K562 (cell line): Measurements from ENCODE around the gene EGR1. TPM values are rescaled to one million over a fixed set of nuclear protein-coding genes. Genes with fewer than 3 reads are reported as not detected.

Source experiments
- FOSL1 ChIP-seq: fragments of 200-800 bp; sonication (Bioruptor generic); conservative IDR thresholded peaks from 2 replicates; pipeline ENCODE4 v1.6.1; 2016; ENCODE audit warnings: missing genetic modification characterization, missing compliant biosample characterization
- HDAC1 ChIP-seq, 2 experiments: fragments of 450-650 bp; IDR thresholded peaks; 2 replicates each; pipeline ENCODE4 v1.6.1; 2016 to 2017; ENCODE audit warnings: inconsistent platforms in 1 of 2, mild to moderate bottlenecking in 1 of 2, moderate library complexity in 1 of 2
- JUN ChIP-seq, 2 experiments: sonication (generic) in 1 of 2; formaldehyde crosslinking in 1 of 2; IDR thresholded peaks; 2 replicates each; pipeline versions ENCODE4 v1.6.1 to v1.8.0; 2012 to 2022; ENCODE audit warnings: borderline replicate concordance in 2 of 2, mild to moderate bottlenecking in 2 of 2, improper control_type of control experiment in 1 of 2, low read depth in 1 of 2, low read length in 1 of 2, missing genetic modification reagents in 1 of 2
- KLF1 ChIP-seq: fragments of 450-650 bp; IDR thresholded peaks from 2 replicates; pipeline ENCODE4 v1.6.1; 2016; ENCODE audit warnings: missing genetic modification characterization, missing compliant biosample characterization
- KLF6 ChIP-seq: fragments of 250-450 bp; sonication (Bioruptor Pico); IDR thresholded peaks from 2 replicates; pipeline ENCODE4 v1.4.0; 2020; ENCODE audit warnings: mild to moderate bottlenecking, moderate library complexity, borderline replicate concordance
- MED1 ChIP-seq: sonication (generic); formaldehyde crosslinking; IDR thresholded peaks from 2 replicates; pipeline ENCODE4 v1.8.1; 2023; ENCODE audit warnings: missing genetic modification reagents, borderline replicate concordance
- MYC ChIP-seq, 2 experiments: fragments of 250-450 bp in 1 of 2; sonication (Bioruptor Pico) in 1 of 2; IDR thresholded peaks; 2 replicates each; pipeline versions ENCODE4 v1.5.1 to v1.6.1; 2012 to 2021; ENCODE audit warnings: low read depth in 2 of 2, borderline replicate concordance in 1 of 2, improper control_type of control experiment in 1 of 2, low read length in 1 of 2, mild to moderate bottlenecking in 1 of 2, moderate library complexity in 1 of 2
- NCOR1 ChIP-seq: fragments of 450-650 bp; IDR thresholded peaks from 2 replicates; pipeline ENCODE4 v1.6.1; 2016; ENCODE audit warnings: mild to moderate bottlenecking, moderate library complexity
- NR2C2 ChIP-seq, 2 experiments: fragments of 200-800 bp in 1 of 2; sonication (Bioruptor generic) in 1 of 2; sonication (generic) in 1 of 2; formaldehyde crosslinking in 1 of 2; IDR thresholded peaks; 2 replicates each; pipeline versions ENCODE4 v1.6.1 to v1.8.0; 2016 to 2022; ENCODE audit warnings: mild to moderate bottlenecking in 1 of 2, missing compliant biosample characterization in 1 of 2, missing genetic modification characterization in 1 of 2, missing genetic modification reagents in 1 of 2
- STAG1 ChIP-seq: sonication (generic); formaldehyde crosslinking; IDR thresholded peaks from 2 replicates; pipeline ENCODE4 v1.5.0; 2020; ENCODE audit warnings: missing genetic modification reagents, borderline replicate concordance
- ZBTB7A ChIP-seq: IDR thresholded peaks from 2 replicates; pipeline ENCODE4 v1.6.1; 2011; ENCODE audit warnings: low read depth, mild to moderate bottlenecking, low read length, moderate library complexity, borderline replicate concordance; ENCODE audit not compliant: control insufficient read depth
- ZFPM2 ChIP-seq: fragments of 250-450 bp; sonication (Bioruptor Pico); IDR thresholded peaks from 2 replicates; pipeline ENCODE4 v1.5.1; 2022; ENCODE audit warnings: mild to moderate bottlenecking
- ZNF23 ChIP-seq: fragments of 250-450 bp; sonication (Bioruptor Pico); IDR thresholded peaks from 2 replicates; pipeline ENCODE4 v1.4.0; 2020; ENCODE audit warnings: mild to moderate bottlenecking
- ZNF695 ChIP-seq: fragments of 450-650 bp; formaldehyde crosslinking; IDR thresholded peaks from 2 replicates; pipeline ENCODE4 v1.4.0; 2020; ENCODE audit warnings: mild to moderate bottlenecking, moderate library complexity
- ZNF699 ChIP-seq: fragments of 250-450 bp; sonication (Bioruptor Pico); IDR thresholded peaks from 2 replicates; pipeline ENCODE4 v1.8.0; 2021; ENCODE audit warnings: mild to moderate bottlenecking, moderate library complexity; ENCODE audit not compliant: insufficient replicate concordance
- polyA plus RNA-seq, 8 experiments: library from polyadenylated mRNA; depleted of rRNA in 4 of 8; stranded (reverse) in 5 of 8; unstranded in 3 of 8; fragments of >200 nt; fragmentation: Nextera tagmentation in 2 of 8; fragmentation: Illumina TruSeq in 1 of 8; extraction: Ambion mirVana in 2 of 8; extraction: Trizol in 1 of 8; gene quantifications; 2 replicates each; pipeline versions ENCODE4 v1.2.1 to v1.2.3, GENCODE V29; 2011 to 2014; ENCODE audit warnings: inconsistent platforms in 1 of 8, missing spikeins in 1 of 8
- total RNA-seq, 7 experiments: library from RNA; depleted of rRNA in 6 of 7; stranded (reverse); fragments of >200 nt in 6 of 7; fragmentation: Illumina TruSeq in 2 of 7; extraction: Trizol in 2 of 7; gene quantifications; 2 replicates each; pipeline versions ENCODE4 v1.2.1 to v1.2.3, GENCODE V29; 2011 to 2021; ENCODE audit warnings: low replicate concordance in 1 of 7
- TF ChIP-seq, protein P1 (sequence below): fragments of 250-450 bp; sonication (Bioruptor Pico); IDR thresholded peaks from 2 replicates; pipeline ENCODE4 v1.4.0; 2020; ENCODE audit warnings: mild to moderate bottlenecking, moderate library complexity
- TF ChIP-seq, protein P2 (sequence below): sonication (generic); formaldehyde crosslinking; IDR thresholded peaks from 2 replicates; pipeline ENCODE4 v1.8.1; 2023; ENCODE audit warnings: mild to moderate bottlenecking, missing genetic modification reagents

The EGR1 gene
- total and polyA plus RNA-seq, 9 of the 15 experiments (the other 6 are each of a cell fraction or from before 2014, with no cell fraction given): 1.3 to 132 (median 21.5) TPM

DNA sequence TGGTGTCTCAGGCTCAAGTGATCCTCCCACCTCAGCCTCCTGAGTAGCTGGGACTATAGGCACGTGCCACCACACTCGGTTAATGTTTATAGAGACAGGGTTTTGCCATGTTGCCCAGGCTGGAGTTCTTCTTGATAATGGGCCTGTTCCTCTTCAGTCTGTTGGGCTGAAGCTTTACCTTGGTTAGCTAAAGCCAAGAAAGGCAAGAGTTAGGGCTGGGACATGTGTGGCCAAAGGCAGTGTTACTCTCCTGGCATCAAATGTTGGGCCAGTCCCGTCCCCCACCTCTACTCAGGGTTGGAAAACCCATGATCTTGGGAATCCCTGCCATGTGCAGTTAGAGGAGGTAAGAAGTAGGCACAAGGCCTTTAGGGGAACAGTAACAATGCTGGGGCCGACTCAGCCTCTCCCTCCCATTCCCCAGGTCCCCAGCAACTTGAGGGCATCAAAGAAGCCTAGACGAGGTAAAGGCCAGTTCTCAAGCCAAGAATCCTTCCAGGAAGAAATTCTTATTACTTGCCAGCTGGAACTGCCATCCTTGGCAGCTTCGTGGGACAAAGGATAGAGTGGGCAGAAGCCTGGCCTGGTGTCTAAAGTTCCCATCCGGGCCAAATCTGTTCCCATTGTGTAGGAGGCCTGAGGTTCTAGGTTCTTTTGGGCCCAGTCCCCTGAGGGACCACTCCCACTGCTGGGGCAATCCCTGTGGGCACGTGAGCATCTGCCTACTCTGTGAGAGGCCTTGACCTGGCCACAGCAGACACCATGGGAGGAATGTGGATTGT, 4.5 kb downstream of the EGR1 start (continued):
- TF ChIP-seq, protein P1, sequence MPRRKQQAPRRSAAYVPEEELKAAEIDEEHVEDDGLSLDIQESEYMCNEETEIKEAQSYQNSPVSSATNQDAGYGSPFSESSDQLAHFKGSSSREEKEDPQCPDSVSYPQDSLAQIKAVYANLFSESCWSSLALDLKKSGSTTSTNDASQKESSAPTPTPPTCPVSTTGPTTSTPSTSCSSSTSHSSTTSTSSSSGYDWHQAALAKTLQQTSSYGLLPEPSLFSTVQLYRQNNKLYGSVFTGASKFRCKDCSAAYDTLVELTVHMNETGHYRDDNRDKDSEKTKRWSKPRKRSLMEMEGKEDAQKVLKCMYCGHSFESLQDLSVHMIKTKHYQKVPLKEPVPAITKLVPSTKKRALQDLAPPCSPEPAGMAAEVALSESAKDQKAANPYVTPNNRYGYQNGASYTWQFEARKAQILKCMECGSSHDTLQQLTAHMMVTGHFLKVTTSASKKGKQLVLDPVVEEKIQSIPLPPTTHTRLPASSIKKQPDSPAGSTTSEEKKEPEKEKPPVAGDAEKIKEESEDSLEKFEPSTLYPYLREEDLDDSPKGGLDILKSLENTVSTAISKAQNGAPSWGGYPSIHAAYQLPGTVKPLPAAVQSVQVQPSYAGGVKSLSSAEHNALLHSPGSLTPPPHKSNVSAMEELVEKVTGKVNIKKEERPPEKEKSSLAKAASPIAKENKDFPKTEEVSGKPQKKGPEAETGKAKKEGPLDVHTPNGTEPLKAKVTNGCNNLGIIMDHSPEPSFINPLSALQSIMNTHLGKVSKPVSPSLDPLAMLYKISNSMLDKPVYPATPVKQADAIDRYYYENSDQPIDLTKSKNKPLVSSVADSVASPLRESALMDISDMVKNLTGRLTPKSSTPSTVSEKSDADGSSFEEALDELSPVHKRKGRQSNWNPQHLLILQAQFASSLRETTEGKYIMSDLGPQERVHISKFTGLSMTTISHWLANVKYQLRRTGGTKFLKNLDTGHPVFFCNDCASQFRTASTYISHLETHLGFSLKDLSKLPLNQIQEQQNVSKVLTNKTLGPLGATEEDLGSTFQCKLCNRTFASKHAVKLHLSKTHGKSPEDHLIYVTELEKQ (CRISPR knock-in tag): no peak
- TF ChIP-seq ZNF699 (CRISPR knock-in tag) (no peak), MED1 (CRISPR knock-in tag) (peak; percentile 15; the same call in 1 of the 2 replicates), KLF6 (CRISPR knock-in tag) (no peak), ZFPM2 (CRISPR knock-in tag) (no peak; the same call in 1 of the 2 replicates), NCOR1 (peak; percentile 82), ZNF23 (CRISPR knock-in tag) (no peak), MYC (IDR thresholded peaks at IDR 0.05; ENCODE audit: low read depth, low read length) (no peak; the same call in none of the 2 replicates), MYC (CRISPR knock-in tag; IDR thresholded peaks at IDR 0.05; ENCODE audit: borderline replicate concordance, low read depth) (no peak), JUN (IDR thresholded peaks at IDR 0.05; ENCODE audit: borderline replicate concordance, low read depth, low read length) (peak; percentile 12; the same call in 1 of the 2 replicates), JUN (CRISPR knock-in tag; IDR thresholded peaks at IDR 0.05; ENCODE audit: borderline replicate concordance) (peak; percentile 19; the same call in 1 of the 2 replicates), NR2C2 (CRISPR knock-in tag; IDR thresholded peaks at IDR 0.05) (0 out of 2 replicates have a peak, but pooled peaks have one; percentile 13), NR2C2 (tag; IDR thresholded peaks at IDR 0.05) (no peak), STAG1 (CRISPR knock-in tag) (no peak), KLF1 (tag) (no peak), HDAC1 (IDR thresholded peaks at IDR 0.05) (peak in 1 of 2 experiments; percentile 47; a peak in 1 of 4 replicates), ZNF695 (CRISPR knock-in tag) (peak; percentile 82; the same call in 1 of the 2 replicates), ZBTB7A (0 out of 2 replicates have a peak, but pooled peaks have one; percentile 36), FOSL1 (no peak)
- TF ChIP-seq, protein P2, sequence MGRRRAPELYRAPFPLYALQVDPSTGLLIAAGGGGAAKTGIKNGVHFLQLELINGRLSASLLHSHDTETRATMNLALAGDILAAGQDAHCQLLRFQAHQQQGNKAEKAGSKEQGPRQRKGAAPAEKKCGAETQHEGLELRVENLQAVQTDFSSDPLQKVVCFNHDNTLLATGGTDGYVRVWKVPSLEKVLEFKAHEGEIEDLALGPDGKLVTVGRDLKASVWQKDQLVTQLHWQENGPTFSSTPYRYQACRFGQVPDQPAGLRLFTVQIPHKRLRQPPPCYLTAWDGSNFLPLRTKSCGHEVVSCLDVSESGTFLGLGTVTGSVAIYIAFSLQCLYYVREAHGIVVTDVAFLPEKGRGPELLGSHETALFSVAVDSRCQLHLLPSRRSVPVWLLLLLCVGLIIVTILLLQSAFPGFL (CRISPR knock-in tag): no peak
